T-helper 2 cell treated with Interferon-gamma antibody and Interleukin-4, amounts not matched to agents 5 μg/mL and 100 μg/mL, for 36 hours (primary cell): ENCODE data around the gene RD3L.

ENCODE experiments used
- DNase-seq: peaks from one replicate; pipeline ENCODE4 v3.0.0; 2021; ENCODE audit warnings: low spot score
- H3K27ac Mint-ChIP-seq: one replicate; pipeline ENCODE4 v1.8.0; 2021; ENCODE audit warnings: mild to moderate bottlenecking, mixed read lengths
- H3K27me3 Mint-ChIP-seq: one replicate; pipeline ENCODE4 v1.8.0; 2021; ENCODE audit warnings: low read depth, mixed read lengths
- H3K36me3 Mint-ChIP-seq: one replicate; pipeline ENCODE4 v1.8.0; 2021; ENCODE audit warnings: low read depth, mixed read lengths
- H3K4me1 Mint-ChIP-seq: one replicate; pipeline ENCODE4 v1.8.0; 2021; ENCODE audit warnings: low read depth, mixed read lengths
- H3K4me3 Mint-ChIP-seq: one replicate; pipeline ENCODE4 v1.8.0; 2022; ENCODE audit warnings: mild to moderate bottlenecking, moderate library complexity, mixed read lengths
- H3K9me3 Mint-ChIP-seq: one replicate; pipeline ENCODE4 v1.8.0; 2021; ENCODE audit warnings: mixed read lengths

RD3L gene

GRCh38 chr14:103894723-103895059, 47.6 kb downstream of the RD3L start:
- no peak overlapping the region for H3K27ac Mint-ChIP-seq
- H3K36me3 Mint-ChIP-seq: no peaks in the 10 kb centered on the region
- no peak for DNase-seq
- no peaks in the 10 kb centered on the region for H3K4me1 Mint-ChIP-seq
- H3K9me3 Mint-ChIP-seq: peaks cover 5% of the 10 kb centered on the region
- H3K4me3 Mint-ChIP-seq: no peak overlapping the region
- H3K27me3 Mint-ChIP-seq: no peaks in the 10 kb centered on the region

GRCh38 chr14:103894034-103894722, 48.2 kb downstream of the RD3L start:
- Mint-ChIP-seq H3K27me3 (no peaks in the 10 kb centered on the region), H3K4me3 (no peak overlapping the region), H3K36me3 (no peaks in the 10 kb centered on the region), H3K9me3 (peaks cover 5% of the 10 kb centered on the region), H3K4me1 (no peaks in the 10 kb centered on the region), H3K27ac (no peak overlapping the region)
- DNase-seq: no peak

- Mint-ChIP-seq H3K27ac (no peak overlapping the region), H3K9me3 (peaks cover 5% of the 10 kb centered on the region), H3K4me1 (no peaks in the 10 kb centered on the region), H3K27me3 (no peaks in the 10 kb centered on the region), H3K4me3 (no peak overlapping the region), H3K36me3 (no peaks in the 10 kb centered on the region)
- no peak for DNase-seq
Measured at GRCh38 chr14:103892247-103892646, 50.1 kb downstream of the RD3L start.

GRCh38 chr14:103891667-103892215, 50.6 kb downstream of the RD3L start:
- Mint-ChIP-seq H3K27me3 (no peaks in the 10 kb centered on the region), H3K4me3 (no peak overlapping the region), H3K4me1 (no peaks in the 10 kb centered on the region), H3K36me3 (no peaks in the 10 kb centered on the region), H3K9me3 (peaks cover 4% of the 10 kb centered on the region), H3K27ac (no peak overlapping the region)
- no peak for DNase-seq

GRCh38 chr14:103890821-103891666, 51.3 kb downstream of the RD3L start:
- Mint-ChIP-seq H3K27me3 (no peaks in the 10 kb centered on the region), H3K4me1 (no peaks in the 10 kb centered on the region), H3K4me3 (no peak overlapping the region), H3K27ac (no peak overlapping the region), H3K36me3 (no peaks in the 10 kb centered on the region), H3K9me3 (no peaks in the 10 kb centered on the region)
- DNase-seq: no peak
